ENCODE results near the gene PIGU. TPM values are rescaled to one million over a fixed set of nuclear protein-coding genes. Genes with fewer than 3 reads are reported as not detected.

The PIGU gene
- total and polyA plus RNA-seq, 2 of the 13 experiments (the other 11 are each of a cell fraction or from before 2014, with no cell fraction given): 45.5 to 231 TPM

DNA sequence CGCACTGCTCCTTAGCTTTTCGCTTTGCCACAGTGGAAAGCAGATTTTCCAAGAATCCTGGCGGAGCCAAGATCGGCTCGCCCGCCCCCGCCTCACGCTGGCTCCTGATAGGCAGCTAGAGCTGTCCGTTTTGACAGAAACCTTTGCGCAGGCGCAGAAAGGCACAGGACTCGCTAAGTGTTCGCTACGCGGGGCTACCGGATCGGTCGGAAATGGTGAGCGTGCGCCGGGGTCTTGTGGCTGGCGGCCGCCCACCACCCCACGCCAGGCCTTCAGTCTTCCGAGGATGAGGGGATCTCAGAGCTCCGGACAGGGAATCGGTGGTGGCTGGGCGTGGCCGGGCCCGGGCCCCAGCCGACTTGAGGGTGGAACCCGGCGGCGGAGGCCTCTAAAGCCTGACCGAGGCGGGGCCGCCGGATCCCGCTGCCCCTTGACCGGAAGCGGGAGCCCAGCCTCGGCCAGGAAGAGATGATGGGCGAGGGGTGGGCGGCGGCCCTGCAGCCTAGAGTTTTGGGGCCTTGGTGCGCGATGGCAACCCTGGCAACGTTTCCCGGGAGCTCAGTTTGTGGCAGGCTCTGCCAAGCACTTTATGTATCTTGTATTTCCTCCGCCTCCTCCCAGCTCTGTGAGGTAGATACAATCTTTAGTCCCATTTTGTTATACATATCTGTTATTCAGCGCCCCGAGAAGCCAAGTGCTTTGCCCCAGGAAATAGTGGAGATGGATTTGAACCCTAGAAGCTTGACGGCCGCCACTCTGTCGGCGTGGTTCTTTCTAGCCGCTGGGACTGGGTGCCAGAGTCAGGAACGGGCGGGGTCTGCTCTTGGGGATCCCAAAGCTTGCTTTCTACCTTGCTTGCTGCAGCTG, 160.4 kb downstream of the PIGU start, which contains the start of gene DYNLRB1 (continued):
- TF ChIP-seq, protein P1, sequence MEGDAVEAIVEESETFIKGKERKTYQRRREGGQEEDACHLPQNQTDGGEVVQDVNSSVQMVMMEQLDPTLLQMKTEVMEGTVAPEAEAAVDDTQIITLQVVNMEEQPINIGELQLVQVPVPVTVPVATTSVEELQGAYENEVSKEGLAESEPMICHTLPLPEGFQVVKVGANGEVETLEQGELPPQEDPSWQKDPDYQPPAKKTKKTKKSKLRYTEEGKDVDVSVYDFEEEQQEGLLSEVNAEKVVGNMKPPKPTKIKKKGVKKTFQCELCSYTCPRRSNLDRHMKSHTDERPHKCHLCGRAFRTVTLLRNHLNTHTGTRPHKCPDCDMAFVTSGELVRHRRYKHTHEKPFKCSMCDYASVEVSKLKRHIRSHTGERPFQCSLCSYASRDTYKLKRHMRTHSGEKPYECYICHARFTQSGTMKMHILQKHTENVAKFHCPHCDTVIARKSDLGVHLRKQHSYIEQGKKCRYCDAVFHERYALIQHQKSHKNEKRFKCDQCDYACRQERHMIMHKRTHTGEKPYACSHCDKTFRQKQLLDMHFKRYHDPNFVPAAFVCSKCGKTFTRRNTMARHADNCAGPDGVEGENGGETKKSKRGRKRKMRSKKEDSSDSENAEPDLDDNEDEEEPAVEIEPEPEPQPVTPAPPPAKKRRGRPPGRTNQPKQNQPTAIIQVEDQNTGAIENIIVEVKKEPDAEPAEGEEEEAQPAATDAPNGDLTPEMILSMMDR (CRISPR knock-in tag; IDR thresholded peaks at IDR 0.05): 0 out of 2 replicates have a peak, but pooled peaks have one; percentile 15
- TF ChIP-seq POLR2AphosphoS2 (IDR thresholded peaks at IDR 0.05; ENCODE audit: low read depth, low read length) (peak; percentile 66; the same call in 1 of the 2 replicates), KAT2B (IDR thresholded peaks at IDR 0.05; ENCODE audit: borderline replicate concordance, low read depth, low read length) (no peak), RCOR2 (CRISPR knock-in tag; IDR thresholded peaks at IDR 0.05) (no peak; the same call in 1 of the 2 replicates), ZNF101 (CRISPR knock-in tag; IDR thresholded peaks at IDR 0.05; ENCODE audit: borderline replicate concordance, low read depth) (no peak), ADNP (CRISPR knock-in tag; IDR thresholded peaks at IDR 0.05) (no peak), ZNF10 (CRISPR knock-in tag; IDR thresholded peaks at IDR 0.05; ENCODE audit: borderline replicate concordance, low read depth) (no peak), ZEB1 (IDR thresholded peaks at IDR 0.05; ENCODE audit: insufficient replicate concordance, low read depth) (peak; percentile 13), ZSCAN30 (CRISPR knock-in tag; IDR thresholded peaks at IDR 0.05) (peak; percentile 91; the same call in 1 of the 2 replicates), FOXO1 (CRISPR knock-in tag; IDR thresholded peaks at IDR 0.05) (peak; percentile 84), CC2D1A (CRISPR knock-in tag; IDR thresholded peaks at IDR 0.05) (no peak), MBD4 (IDR thresholded peaks at IDR 0.05; ENCODE audit: borderline replicate concordance, low read length) (no peak), HDAC2 (CRISPR knock-in tag; IDR thresholded peaks at IDR 0.05) (peak; percentile 81), ZZZ3 (CRISPR knock-in tag; IDR thresholded peaks at IDR 0.05; ENCODE audit: borderline replicate concordance) (peak; percentile 47; the same call in 1 of the 2 replicates), ZNF124 (CRISPR knock-in tag; IDR thresholded peaks at IDR 0.05) (peak; percentile 95), PHF21A (CRISPR knock-in tag; IDR thresholded peaks at IDR 0.05) (peak; percentile 75), SPEN (CRISPR knock-in tag; IDR thresholded peaks at IDR 0.05; ENCODE audit: low read depth) (peak; percentile 75; the same call in 1 of the 2 replicates), ZNF501 (CRISPR knock-in tag; IDR thresholded peaks at IDR 0.05) (peak; percentile 97), KDM5B (CRISPR knock-in tag; IDR thresholded peaks at IDR 0.05; ENCODE audit: borderline replicate concordance) (peak; percentile 94), RBM22 (optimal IDR thresholded peaks at IDR 0.05; ENCODE audit: low read length) (peak; percentile 98), ZBTB38 (CRISPR knock-in tag; IDR thresholded peaks at IDR 0.05) (peak; percentile 76; the same call in 1 of the 2 replicates), ZBTB39 (CRISPR knock-in tag; IDR thresholded peaks at IDR 0.05) (peak; percentile 92; the same call in 1 of the 2 replicates), CBFB (CRISPR knock-in tag; IDR thresholded peaks at IDR 0.05) (peak; percentile 88), ATF6 (CRISPR knock-in tag; conservative IDR thresholded peaks at IDR 0.05) (peak; percentile 93), ZSCAN31 (CRISPR knock-in tag; IDR thresholded peaks at IDR 0.05; ENCODE audit: low read depth) (peak; percentile 94)
